HK-2 (cell line): ENCODE measurements around the gene PCSK7.

Experiments
- DNase-seq: peaks from one replicate; pipeline ENCODE4 v3.0.0-alpha.2; 2018; ENCODE audit not compliant: unreplicated experiment

Gene PCSK7

GRCh38 chr11:117182551-117182935 lies 49.3 kb downstream of the PCSK7 start:
- no peak for DNase-seq

GRCh38 chr11:117181586-117182550 lies 50.0 kb downstream of the PCSK7 start:
- DNase-seq: no peak

GRCh38 chr11:117180661-117181585 lies 51.0 kb downstream of the PCSK7 start:
- no peak for DNase-seq

GRCh38 chr11:117180020-117180419 lies 51.9 kb downstream of the PCSK7 start:
- DNase-seq: no peak

GRCh38 chr11:117179048-117179999 lies 52.5 kb downstream of the PCSK7 start:
- DNase-seq: peak; percentile 27

- DNase-seq: peak; percentile 77
Measured at GRCh38 chr11:117178210-117179034, 53.5 kb downstream of the PCSK7 start, which contains the start of gene SIDT2. SIDT2 (plus strand) TSS chr11:117178743; CDS start chr11:117179264, 521 bp downstream.

- no peak for DNase-seq
Measured at GRCh38 chr11:117177534-117178209, 54.2 kb downstream of the PCSK7 start.

- DNase-seq: no peak
Measured at GRCh38 chr11:117176186-117176585, 55.7 kb downstream of the PCSK7 start.

GRCh38 chr11:117175781-117176180 lies 56.1 kb downstream of the PCSK7 start:
- DNase-seq: no peak

GRCh38 chr11:117175104-117175503 lies 56.8 kb downstream of the PCSK7 start:
- DNase-seq: no peak

GRCh38 chr11:117172724-117173421 lies 59.0 kb downstream of the PCSK7 start:
- no peak for DNase-seq

- DNase-seq: no peak
Measured at GRCh38 chr11:117171404-117172061, 60.3 kb downstream of the PCSK7 start.

GRCh38 chr11:117171007-117171403 lies 60.9 kb downstream of the PCSK7 start:
- DNase-seq: no peak

GRCh38 chr11:117170210-117170609 lies 61.7 kb downstream of the PCSK7 start:
- DNase-seq: no peak

GRCh38 chr11:117169736-117170135 lies 62.1 kb downstream of the PCSK7 start:
- DNase-seq: no peak

- DNase-seq: no peak
Measured at GRCh38 chr11:117166491-117166890, 65.4 kb downstream of the PCSK7 start.

GRCh38 chr11:117160826-117161225 lies 71.0 kb downstream of the PCSK7 start:
- no peak for DNase-seq

GRCh38 chr11:117159892-117160291 lies 72.0 kb downstream of the PCSK7 start:
- DNase-seq: no peak

GRCh38 chr11:117157507-117157906 lies 74.4 kb downstream of the PCSK7 start:
- no peak for DNase-seq
